ENCODE measurements around the gene CCDC137.

Gene CCDC137

GRCh38 chr17:81713004-81713555 lies 46.5 kb downstream of the CCDC137 start:
- H3K27me3 ChIP-seq (ENCODE audit: low read depth, low read length), result no peaks in the 10 kb centered on the region
- H3K36me3 ChIP-seq (ENCODE audit: control insufficient read depth in 1 of 2, insufficient read depth in 2 of 2, low read length in 2 of 2), result peaks cover 0 to 2% of the 10 kb centered on the region in 2 donors
- no peaks in the 10 kb centered on the region for H3K9me3 ChIP-seq (ENCODE audit: control insufficient read depth in 1 of 2, low read length in 2 of 2)
- peak overlapping the region; percentile 57 to 79 for H3K4me3 ChIP-seq (ENCODE audit: low read depth in 1 of 2, low read length in 2 of 2)
- no peak overlapping the region for H3K27ac ChIP-seq (ENCODE audit: low read length)
- peaks cover 14 to 27% of the 10 kb centered on the region in 2 donors for H3K4me1 ChIP-seq (ENCODE audit: control insufficient read depth in 1 of 2, insufficient read depth in 2 of 2, low read length in 2 of 2)

GRCh38 chr17:81713556-81714411 lies 47.2 kb downstream of the CCDC137 start:
- Histone ChIP-seq H3K36me3 (ENCODE audit: control insufficient read depth in 1 of 2, insufficient read depth in 2 of 2, low read length in 2 of 2) (no peaks in the 10 kb centered on the region), H3K4me1 (ENCODE audit: control insufficient read depth in 1 of 2, insufficient read depth in 2 of 2, low read length in 2 of 2) (peaks cover 14 to 27% of the 10 kb centered on the region in 2 donors), H3K9me3 (ENCODE audit: control insufficient read depth in 1 of 2, low read length in 2 of 2) (no peaks in the 10 kb centered on the region), H3K27me3 (ENCODE audit: low read depth, low read length) (no peaks in the 10 kb centered on the region), H3K27ac (ENCODE audit: low read length) (no peak overlapping the region), H3K4me3 (ENCODE audit: low read depth in 1 of 2, low read length in 2 of 2) (peak overlapping the region in 1 of 2 donors; percentile 57)

- Histone ChIP-seq H3K27ac (ENCODE audit: low read length) (no peak overlapping the region), H3K36me3 (ENCODE audit: control insufficient read depth in 1 of 2, insufficient read depth in 2 of 2, low read length in 2 of 2) (no peaks in the 10 kb centered on the region), H3K4me1 (ENCODE audit: control insufficient read depth in 1 of 2, insufficient read depth in 2 of 2, low read length in 2 of 2) (peaks cover 14 to 27% of the 10 kb centered on the region in 2 donors), H3K4me3 (ENCODE audit: low read depth in 1 of 2, low read length in 2 of 2) (no peak overlapping the region), H3K27me3 (ENCODE audit: low read depth, low read length) (no peaks in the 10 kb centered on the region), H3K9me3 (ENCODE audit: control insufficient read depth in 1 of 2, low read length in 2 of 2) (no peaks in the 10 kb centered on the region)
These were observed 48.0 kb downstream of the CCDC137 start for GRCh38 chr17:81714412-81715106.

GRCh38 chr17:81715107-81715871 lies 48.8 kb downstream of the CCDC137 start:
- peaks cover 12 to 24% of the 10 kb centered on the region in 2 donors for H3K4me1 ChIP-seq (ENCODE audit: control insufficient read depth in 1 of 2, insufficient read depth in 2 of 2, low read length in 2 of 2)
- no peaks in the 10 kb centered on the region for H3K27me3 ChIP-seq (ENCODE audit: low read depth, low read length)
- no peak overlapping the region for H3K4me3 ChIP-seq (ENCODE audit: low read depth in 1 of 2, low read length in 2 of 2)
- H3K27ac ChIP-seq (ENCODE audit: low read length), result no peak overlapping the region
- no peaks in the 10 kb centered on the region for H3K36me3 ChIP-seq (ENCODE audit: control insufficient read depth in 1 of 2, insufficient read depth in 2 of 2, low read length in 2 of 2)
- H3K9me3 ChIP-seq (ENCODE audit: control insufficient read depth in 1 of 2, low read length in 2 of 2), result no peaks in the 10 kb centered on the region

GRCh38 chr17:81715872-81716673 lies 49.5 kb downstream of the CCDC137 start:
- Histone ChIP-seq H3K4me3 (ENCODE audit: low read depth in 1 of 2, low read length in 2 of 2) (no peak overlapping the region), H3K4me1 (ENCODE audit: control insufficient read depth in 1 of 2, insufficient read depth in 2 of 2, low read length in 2 of 2) (peaks cover 4 to 16% of the 10 kb centered on the region in 2 donors), H3K27ac (ENCODE audit: low read length) (no peak overlapping the region), H3K9me3 (ENCODE audit: control insufficient read depth in 1 of 2, low read length in 2 of 2) (no peaks in the 10 kb centered on the region), H3K27me3 (ENCODE audit: low read depth, low read length) (no peaks in the 10 kb centered on the region), H3K36me3 (ENCODE audit: control insufficient read depth in 1 of 2, insufficient read depth in 2 of 2, low read length in 2 of 2) (no peaks in the 10 kb centered on the region)

GRCh38 chr17:81716674-81716996 lies 50.1 kb downstream of the CCDC137 start:
- H3K4me3 ChIP-seq (ENCODE audit: low read depth in 1 of 2, low read length in 2 of 2), result no peak overlapping the region
- H3K36me3 ChIP-seq (ENCODE audit: control insufficient read depth in 1 of 2, insufficient read depth in 2 of 2, low read length in 2 of 2), result no peaks in the 10 kb centered on the region
- peaks cover 0 to 11% of the 10 kb centered on the region in 2 donors for H3K4me1 ChIP-seq (ENCODE audit: control insufficient read depth in 1 of 2, insufficient read depth in 2 of 2, low read length in 2 of 2)
- H3K27ac ChIP-seq (ENCODE audit: low read length), result no peak overlapping the region
- H3K9me3 ChIP-seq (ENCODE audit: control insufficient read depth in 1 of 2, low read length in 2 of 2), result no peaks in the 10 kb centered on the region
- H3K27me3 ChIP-seq (ENCODE audit: low read depth, low read length), result no peaks in the 10 kb centered on the region

GRCh38 chr17:81717049-81717765 lies 50.7 kb downstream of the CCDC137 start:
- Histone ChIP-seq H3K36me3 (ENCODE audit: control insufficient read depth in 1 of 2, insufficient read depth in 2 of 2, low read length in 2 of 2) (no peaks in the 10 kb centered on the region), H3K27ac (ENCODE audit: low read length) (no peak overlapping the region), H3K4me3 (ENCODE audit: low read depth in 1 of 2, low read length in 2 of 2) (no peak overlapping the region), H3K9me3 (ENCODE audit: control insufficient read depth in 1 of 2, low read length in 2 of 2) (no peaks in the 10 kb centered on the region), H3K27me3 (ENCODE audit: low read depth, low read length) (no peaks in the 10 kb centered on the region), H3K4me1 (ENCODE audit: control insufficient read depth in 1 of 2, insufficient read depth in 2 of 2, low read length in 2 of 2) (peaks cover 0 to 8% of the 10 kb centered on the region in 2 donors)

GRCh38 chr17:81717766-81718089 lies 51.2 kb downstream of the CCDC137 start:
- no peak overlapping the region for H3K4me3 ChIP-seq (ENCODE audit: low read depth in 1 of 2, low read length in 2 of 2)
- peaks cover 0 to 6% of the 10 kb centered on the region in 2 donors for H3K4me1 ChIP-seq (ENCODE audit: control insufficient read depth in 1 of 2, insufficient read depth in 2 of 2, low read length in 2 of 2)
- no peaks in the 10 kb centered on the region for H3K36me3 ChIP-seq (ENCODE audit: control insufficient read depth in 1 of 2, insufficient read depth in 2 of 2, low read length in 2 of 2)
- no peak overlapping the region for H3K27ac ChIP-seq (ENCODE audit: low read length)
- no peaks in the 10 kb centered on the region for H3K27me3 ChIP-seq (ENCODE audit: low read depth, low read length)
- no peaks in the 10 kb centered on the region for H3K9me3 ChIP-seq (ENCODE audit: control insufficient read depth in 1 of 2, low read length in 2 of 2)

GRCh38 chr17:81719410-81720266 lies 53.1 kb downstream of the CCDC137 start:
- Histone ChIP-seq H3K9me3 (ENCODE audit: control insufficient read depth in 1 of 2, low read length in 2 of 2) (no peaks in the 10 kb centered on the region), H3K36me3 (ENCODE audit: control insufficient read depth in 1 of 2, insufficient read depth in 2 of 2, low read length in 2 of 2) (no peaks in the 10 kb centered on the region), H3K4me1 (ENCODE audit: control insufficient read depth in 1 of 2, insufficient read depth in 2 of 2, low read length in 2 of 2) (no peaks in the 10 kb centered on the region), H3K27ac (ENCODE audit: low read length) (no peak overlapping the region), H3K27me3 (ENCODE audit: low read depth, low read length) (no peaks in the 10 kb centered on the region), H3K4me3 (ENCODE audit: low read depth in 1 of 2, low read length in 2 of 2) (no peak overlapping the region)
